Activated CD4-positive, alpha-beta T cell treated with anti-CD3 and anti-CD28 coated beads for 1 hour (primary cell): Measurements from ENCODE around the gene SLC9A1.
"Not testable (repeated sequence)": the region's sequence is repeated elsewhere in the genome, so short reads cannot be mapped to it uniquely, and the experiment has no call there.

ENCODE experiments used
- DNase-seq: peaks from one replicate; pipeline ENCODE4 v3.0.0-alpha.2; 2020

SLC9A1 gene

GRCh38 chr1:27154991-27155781 is at the start of gene SLC9A1:
Gene SLC9A1 (minus strand): TSS chr1:27155125. CDS start chr1:27154334, 791 bp downstream.
- peak; percentile 95 for DNase-seq

DNA sequence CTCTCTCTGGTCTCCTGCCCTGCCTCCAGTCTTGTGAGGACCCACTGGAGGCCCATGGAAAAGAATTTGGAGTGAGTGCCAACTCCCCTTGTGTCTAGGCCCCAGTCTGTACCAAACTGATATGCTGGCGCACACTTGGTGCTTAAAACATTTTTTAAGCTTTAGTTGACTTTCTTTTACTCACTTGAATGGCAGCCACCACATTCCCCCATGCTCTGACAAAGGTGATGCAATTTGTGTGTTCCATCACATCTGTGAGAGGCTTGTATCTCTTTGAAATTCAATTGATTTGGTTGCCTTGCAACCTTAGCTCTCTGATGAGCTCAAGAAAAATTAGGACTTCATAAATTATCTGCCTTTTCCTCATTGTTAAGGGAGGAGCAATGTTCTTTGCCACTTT is 49.0 kb upstream of the SLC9A1 start:
- DNase-seq: no peak

DNA sequence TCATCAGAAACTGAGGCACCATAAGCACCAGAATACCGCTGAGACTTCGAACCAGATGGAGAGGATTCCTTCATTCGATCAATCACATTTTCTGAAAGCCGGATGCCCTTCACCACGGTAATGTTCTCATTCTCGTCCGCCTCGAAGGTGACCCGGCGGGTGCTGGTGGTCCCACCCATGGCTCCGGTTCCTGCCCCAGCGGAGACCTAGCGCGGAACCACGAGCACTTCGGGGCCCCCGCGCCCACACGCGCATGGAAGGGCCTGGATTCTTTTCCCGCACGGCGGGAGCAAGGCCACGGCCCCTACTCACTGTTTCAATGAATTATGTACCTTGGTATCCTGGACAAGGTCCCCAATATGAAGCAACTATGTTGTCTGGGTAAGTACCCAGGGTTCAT is 46.4 kb upstream of the SLC9A1 start:
- no peak for DNase-seq

GRCh38 chr1:27193194-27193593 is 38.3 kb upstream of the SLC9A1 start:
- no peak for DNase-seq

DNA sequence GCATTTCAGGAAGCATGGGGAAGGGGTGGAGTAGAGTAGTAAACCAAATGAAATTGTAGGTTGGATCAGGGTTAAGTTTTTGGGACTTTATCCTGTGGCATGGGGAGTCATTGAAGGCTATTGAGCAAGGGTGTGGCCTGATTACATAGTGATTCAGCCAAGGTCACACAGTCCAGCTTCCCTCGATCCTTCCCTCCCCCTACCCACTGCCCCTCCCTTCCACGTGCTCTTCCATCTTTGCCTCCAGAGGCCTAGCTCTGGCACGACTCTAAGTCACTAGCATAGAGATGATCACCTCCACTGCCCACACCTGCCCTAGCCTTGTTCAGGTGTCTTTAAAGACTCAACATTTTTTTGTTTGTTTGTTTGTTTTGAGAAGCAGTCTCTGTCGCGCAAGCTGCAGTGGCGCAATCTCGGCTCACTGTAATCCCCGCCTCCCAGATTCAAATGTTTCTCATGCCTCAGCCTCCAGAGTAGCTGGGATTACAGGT is 37.2 kb upstream of the SLC9A1 start:
- DNase-seq: no peak

DNA sequence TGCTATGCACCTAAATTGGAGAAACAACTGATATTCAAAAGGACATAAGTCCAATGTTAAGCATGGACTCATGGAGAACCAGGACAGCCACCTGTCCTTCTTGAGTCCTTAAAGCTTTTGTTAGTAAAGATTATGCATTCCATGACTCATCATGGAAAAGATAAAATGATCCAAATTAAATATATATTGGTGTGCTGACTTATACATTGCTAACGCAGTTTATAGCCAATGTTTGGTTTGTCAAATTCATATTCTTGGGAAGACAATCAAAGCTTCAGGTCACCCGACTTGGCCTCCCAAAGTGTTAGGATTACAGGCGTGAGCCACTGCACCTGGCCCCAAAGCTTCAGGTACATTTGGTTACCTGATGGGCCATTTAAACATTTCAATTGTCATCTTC is 29.7 kb upstream of the SLC9A1 start:
- not testable (repeated sequence) for DNase-seq

DNA sequence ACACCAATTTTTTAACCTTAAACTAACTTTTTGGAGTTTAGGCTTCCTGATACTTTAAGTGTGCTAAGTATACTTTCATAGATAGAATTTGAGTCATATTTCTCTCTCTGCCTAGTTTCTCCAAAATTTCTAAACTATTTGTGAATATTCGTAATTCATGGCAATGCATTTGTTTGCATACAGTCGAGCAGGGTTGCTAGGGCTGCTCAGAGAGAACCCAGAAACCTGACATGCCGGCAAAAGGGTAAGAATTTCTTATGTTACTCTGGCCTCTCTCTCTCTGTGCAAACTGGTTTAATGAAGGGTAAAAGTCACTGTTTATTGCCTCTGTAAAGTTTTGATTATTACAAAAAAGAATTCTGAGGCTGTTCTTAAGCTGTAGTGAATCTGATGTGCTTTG is 25.1 kb upstream of the SLC9A1 start:
- no peak for DNase-seq

DNA sequence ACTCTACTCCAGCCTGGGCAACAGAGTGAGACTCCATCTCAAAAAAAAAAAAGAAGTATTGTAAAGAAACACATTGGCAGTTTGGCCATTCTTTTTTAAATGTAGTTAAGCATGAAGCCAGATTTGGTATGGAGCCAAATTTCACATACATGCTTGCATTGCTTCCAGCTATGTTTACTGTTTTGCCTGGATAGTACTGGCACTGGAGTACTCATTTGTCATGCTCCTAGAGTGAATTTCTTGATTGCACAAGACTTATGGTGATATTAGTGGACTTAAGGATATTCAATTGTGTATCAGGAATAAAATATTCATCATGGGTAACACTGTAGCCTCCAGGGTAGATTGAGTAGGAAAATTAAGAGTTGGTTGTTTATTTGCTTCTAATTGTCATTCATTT is 24.5 kb upstream of the SLC9A1 start:
- DNase-seq: no peak

DNA sequence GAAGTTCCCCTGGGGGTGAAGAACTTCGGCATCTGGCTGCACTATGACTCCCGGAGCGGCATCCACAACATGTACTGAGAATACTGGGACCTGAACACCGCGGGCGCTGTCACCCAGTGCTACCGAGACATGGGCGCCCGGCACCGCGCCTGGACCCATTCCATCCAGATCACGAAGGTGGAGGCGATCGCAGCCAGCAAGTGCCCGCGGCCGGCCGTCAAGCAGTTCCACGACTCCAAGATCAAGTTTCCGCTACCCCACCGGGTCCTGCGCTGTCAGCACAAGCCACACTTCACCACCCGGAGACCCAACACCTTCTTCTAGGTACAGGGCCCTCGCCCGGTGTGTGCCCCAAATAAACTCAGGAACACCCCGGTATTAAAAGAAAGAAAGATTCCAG is 22.0 kb upstream of the SLC9A1 start:
- no peak for DNase-seq

GRCh38 chr1:27176323-27176722 is 21.4 kb upstream of the SLC9A1 start:
- no peak for DNase-seq

GRCh38 chr1:27172992-27173391 is 18.1 kb upstream of the SLC9A1 start:
- DNase-seq: not testable (repeated sequence)

DNA sequence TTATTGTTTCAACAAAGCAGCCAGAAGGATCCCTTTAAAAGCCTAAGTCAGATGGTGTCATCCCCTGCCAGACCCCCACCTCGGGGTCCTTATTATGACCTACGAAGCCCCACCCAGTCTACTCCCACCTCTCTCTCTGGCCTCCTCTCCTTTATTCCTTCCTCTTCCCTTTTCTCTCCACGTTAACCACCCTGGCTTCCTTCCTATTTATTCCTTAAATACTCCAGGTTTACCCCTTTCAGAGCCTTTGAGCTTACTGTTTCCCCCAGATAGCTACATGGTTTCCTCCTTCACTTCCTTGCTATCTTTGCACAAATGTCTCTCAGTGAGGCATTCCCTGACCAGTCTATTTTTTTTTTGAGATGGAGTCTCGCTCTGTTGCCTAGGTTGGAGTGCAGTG is 12.0 kb upstream of the SLC9A1 start:
- no peak for DNase-seq

GRCh38 chr1:27166351-27166802 is 11.5 kb upstream of the SLC9A1 start:
- DNase-seq: no peak

GRCh38 chr1:27163093-27163492 is 8.2 kb upstream of the SLC9A1 start:
- no peak for DNase-seq

- no peak for DNase-seq
These were observed 7.2 kb upstream of the SLC9A1 start for GRCh38 chr1:27162090-27162489.

GRCh38 chr1:27161594-27161993 is 6.7 kb upstream of the SLC9A1 start:
- DNase-seq: no peak

GRCh38 chr1:27157194-27157593 is 2.3 kb upstream of the SLC9A1 start:
- DNase-seq: no peak

- no peak for DNase-seq
These were observed 395 bp downstream of the SLC9A1 start for GRCh38 chr1:27154469-27154990.

DNA sequence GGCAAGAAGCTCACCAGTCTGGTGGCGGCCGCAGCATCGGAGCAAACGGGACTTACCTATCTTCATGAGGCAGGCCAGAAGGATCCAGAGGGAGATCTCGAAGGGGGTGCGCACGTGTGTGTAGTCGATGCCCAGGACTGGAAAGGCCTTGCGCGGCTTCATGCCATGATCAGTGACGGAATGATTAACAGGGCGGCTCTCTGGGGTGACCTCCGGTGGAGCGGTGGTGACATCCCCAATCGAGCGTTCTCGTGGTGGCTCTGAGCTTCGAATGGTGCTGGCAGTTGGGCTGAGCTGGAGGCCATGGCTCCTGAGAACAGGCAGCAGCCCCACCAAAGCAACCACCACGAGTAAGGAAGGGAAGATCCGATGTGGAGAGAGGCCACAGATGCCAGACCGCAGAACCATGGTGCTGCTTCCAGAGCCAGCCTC is 982 bp downstream of the SLC9A1 start:
- no peak for DNase-seq

- no peak for DNase-seq
These were observed 1.4 kb downstream of the SLC9A1 start for GRCh38 chr1:27153549-27153886.

- DNase-seq: no peak
These were observed 1.9 kb downstream of the SLC9A1 start for GRCh38 chr1:27152829-27153548.

DNA sequence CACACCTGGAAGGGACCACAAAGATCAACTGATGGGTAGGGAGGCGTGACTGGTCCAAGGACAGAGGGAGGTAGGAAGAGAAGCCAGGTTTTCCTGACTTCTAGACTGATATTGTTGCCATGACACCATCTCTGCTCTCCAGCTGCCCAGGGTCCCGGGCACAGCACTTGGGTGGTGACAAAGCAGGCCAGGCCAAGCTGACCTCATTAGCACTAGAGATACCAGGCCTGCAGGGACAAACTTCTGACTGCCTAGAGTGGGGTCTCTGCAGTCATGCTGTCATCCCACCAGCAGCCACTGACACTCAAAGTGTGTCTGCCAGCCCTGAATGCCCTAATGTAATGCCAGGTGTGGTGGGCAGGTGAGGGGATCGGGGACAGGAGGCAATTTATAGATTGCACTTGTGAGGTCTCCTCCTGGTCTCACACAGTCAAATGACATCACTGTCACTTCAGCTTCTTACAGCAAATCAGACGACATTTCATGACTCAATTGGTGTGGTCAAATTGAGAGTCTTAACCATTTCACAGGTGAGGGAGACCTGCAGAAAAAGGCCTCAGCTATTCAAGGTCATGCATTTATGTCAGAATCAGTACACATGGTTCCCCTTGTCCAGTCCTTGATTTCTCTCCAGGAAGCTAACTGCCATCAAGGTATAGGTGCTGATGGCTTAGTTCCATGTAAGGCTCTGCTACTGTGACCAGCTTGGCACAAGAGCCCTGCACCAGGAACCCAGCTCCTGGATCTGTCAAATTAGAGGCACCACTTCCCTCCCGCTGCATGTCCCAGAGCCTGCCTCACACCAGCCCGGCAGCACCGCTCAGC is 2.7 kb downstream of the SLC9A1 start:
- no peak for DNase-seq

DNA sequence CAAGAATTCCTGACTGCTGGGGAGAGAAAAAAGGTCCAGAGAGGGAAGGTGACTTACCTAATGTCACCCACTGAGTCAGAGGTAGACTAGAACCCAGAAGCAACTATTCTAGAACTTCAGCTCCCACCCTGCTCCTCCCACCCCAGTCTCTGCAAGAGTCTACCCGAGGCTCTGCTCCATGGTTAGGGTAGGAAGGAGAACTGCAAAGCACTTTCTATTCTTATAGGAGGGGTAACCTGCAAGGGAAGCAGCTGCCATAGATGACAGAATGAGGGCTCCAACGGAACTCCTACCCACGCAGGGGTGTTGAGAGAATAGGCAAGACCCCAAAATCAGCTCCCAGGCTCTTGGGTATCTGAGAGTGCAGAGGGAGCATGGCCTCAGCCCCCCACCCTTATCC is 4.3 kb downstream of the SLC9A1 start:
- no peak for DNase-seq
